OCI-LY7 (cell line): ENCODE data around the gene ACAA2. TPM values are rescaled to one million over a fixed set of nuclear protein-coding genes. Genes with fewer than 3 reads are reported as not detected.

Source experiments
- BruUV-seq: library from RNA; stranded (reverse); fragments of 400-500 nt; replicated peaks from 2 replicates; lab custom pipeline; 2021; lab: Mats Ljungman, UMichigan
- CTCF ChIA-PET: fragments of 300-600 bp; sonication (Branson Sonifier 250); formaldehyde crosslinking; loops from one replicate; lab custom pipeline; 2022; ENCODE audit warnings: antibody characterized with exemption; ENCODE audit not compliant: unreplicated experiment; lab: Charles Lee
- POLR2A ChIA-PET: fragments of 300-600 bp; sonication (Branson Sonifier 250); formaldehyde crosslinking; loops from one replicate; lab custom pipeline; 2022; ENCODE audit warnings: antibody characterized with exemption; lab: Charles Lee
- DNase-seq: peaks from one replicate; pipeline ENCODE4 v3.0.0-alpha.2; 2015; ENCODE audit warnings: low spot score
- H2AFZ ChIP-seq: fragments of 200-600 bp; sonication (generic), shearing (Covaris generic); 2 replicates; pipeline ENCODE4 v1.6.1; 2014; ENCODE audit warnings: mild to moderate bottlenecking, antibody characterized with exemption, low read length, moderate library complexity
- H3K27ac ChIP-seq: fragments of 200-600 bp; sonication (generic); 2 replicates; pipeline ENCODE4 v1.5.1; 2014; ENCODE audit warnings: mixed run types, low read depth, mild to moderate bottlenecking, moderate library complexity, low read length, inconsistent platforms; ENCODE audit not compliant: poor library complexity, severe bottlenecking
- H3K36me3 ChIP-seq: fragments of 200-600 bp; sonication (generic); 2 replicates; pipeline ENCODE4 v1.6.1; 2014; ENCODE audit warnings: mild to moderate bottlenecking, antibody characterized with exemption, low read length, moderate library complexity, mixed read lengths; ENCODE audit not compliant: insufficient read depth
- H3K4me1 ChIP-seq: fragments of 200-600 bp; sonication (generic); 2 replicates; pipeline ENCODE4 v1.5.1; 2014; ENCODE audit warnings: mild to moderate bottlenecking, low read length; ENCODE audit not compliant: insufficient read depth, poor library complexity, severe bottlenecking
- H3K4me2 ChIP-seq: fragments of 200-600 bp; sonication (generic); 2 replicates; pipeline ENCODE4 v1.6.1; 2014; ENCODE audit warnings: mild to moderate bottlenecking, low read length
- H3K4me3 ChIP-seq: fragments of 200-600 bp; sonication (generic); 2 replicates; pipeline ENCODE4 v1.5.1; 2014; ENCODE audit warnings: mild to moderate bottlenecking, low read depth, low read length; ENCODE audit not compliant: poor library complexity, severe bottlenecking
- H3K79me2 ChIP-seq: fragments of 200-600 bp; sonication (generic); 2 replicates; pipeline ENCODE4 v1.6.1; 2016; ENCODE audit warnings: low read depth, mild to moderate bottlenecking, low read length, moderate library complexity, mixed read lengths; ENCODE audit not compliant: insufficient read depth
- H3K9me2 ChIP-seq: fragments of 200-600 bp; sonication (generic); 2 replicates; pipeline ENCODE4 v1.6.1; 2016; ENCODE audit warnings: mild to moderate bottlenecking, low read length, mixed read lengths; ENCODE audit not compliant: insufficient read depth
- H3K9me3 ChIP-seq: fragments of 200-600 bp; sonication (generic); 2 replicates; pipeline ENCODE4 v1.6.1; 2014; ENCODE audit warnings: mild to moderate bottlenecking, mixed run types, low read length, mixed read lengths
- H4K20me1 ChIP-seq: fragments of 200-600 bp; sonication (generic); 2 replicates; pipeline ENCODE4 v1.6.1; 2014; ENCODE audit warnings: mild to moderate bottlenecking, antibody characterized with exemption, low read length, moderate library complexity, mixed read lengths; ENCODE audit not compliant: insufficient read depth
- EZH2phosphoT487 ChIP-seq: fragments of 200-600 bp; sonication (generic); IDR thresholded peaks from 2 replicates; pipeline ENCODE4 v1.6.1; 2018; ENCODE audit warnings: low read depth, borderline replicate concordance, mild to moderate bottlenecking, mixed run types, antibody characterized with exemption, low read length, moderate library complexity, mixed read lengths
- intact Hi-C: fragments of 100-400 bp; cut with micrococcal nuclease; formaldehyde crosslinking; loops from one replicate; pipeline ENCODE4 v1.10.0; 2022; ENCODE audit not compliant: unreplicated experiment
- total RNA-seq, 2 experiments: library from RNA; depleted of rRNA in 1 of 2; stranded (reverse); fragments of >200 nt in 1 of 2; shearing (Covaris generic) in 1 of 2; gene quantifications; 2 replicates each; pipeline ENCODE4 v1.2.3, GENCODE V29; 2014 to 2022
- TF ChIP-seq, protein P1 (sequence below): fragments of 200-600 bp; sonication (generic); conservative IDR thresholded peaks from 2 replicates; pipeline ENCODE4 v1.5.1; 2014; ENCODE audit warnings: mild to moderate bottlenecking, antibody characterized with exemption, low read length, moderate library complexity, mixed read lengths

ACAA2 gene
- total RNA-seq, 2 experiments from 2014 or later: 30.8 to 54.4 TPM

GRCh38 chr18:49853011-49853410 is 39.7 kb upstream of the ACAA2 start:
- Histone ChIP-seq H4K20me1 (no peaks in the 10 kb centered on the region), H3K4me3 (no peak overlapping the region), H3K9me3 (no peaks in the 10 kb centered on the region), H3K4me1 (no peaks in the 10 kb centered on the region), H3K36me3 (no peaks in the 10 kb centered on the region), H3K4me2 (no peak overlapping the region), H3K9me2 (no peaks in the 10 kb centered on the region), H3K79me2 (no peaks in the 10 kb centered on the region), H3K27ac (no peak overlapping the region), H2AFZ (no peak overlapping the region)
- POLR2A ChIA-PET: no interaction called here
- no TSS peak for BruUV-seq
- TF ChIP-seq, protein P1, sequence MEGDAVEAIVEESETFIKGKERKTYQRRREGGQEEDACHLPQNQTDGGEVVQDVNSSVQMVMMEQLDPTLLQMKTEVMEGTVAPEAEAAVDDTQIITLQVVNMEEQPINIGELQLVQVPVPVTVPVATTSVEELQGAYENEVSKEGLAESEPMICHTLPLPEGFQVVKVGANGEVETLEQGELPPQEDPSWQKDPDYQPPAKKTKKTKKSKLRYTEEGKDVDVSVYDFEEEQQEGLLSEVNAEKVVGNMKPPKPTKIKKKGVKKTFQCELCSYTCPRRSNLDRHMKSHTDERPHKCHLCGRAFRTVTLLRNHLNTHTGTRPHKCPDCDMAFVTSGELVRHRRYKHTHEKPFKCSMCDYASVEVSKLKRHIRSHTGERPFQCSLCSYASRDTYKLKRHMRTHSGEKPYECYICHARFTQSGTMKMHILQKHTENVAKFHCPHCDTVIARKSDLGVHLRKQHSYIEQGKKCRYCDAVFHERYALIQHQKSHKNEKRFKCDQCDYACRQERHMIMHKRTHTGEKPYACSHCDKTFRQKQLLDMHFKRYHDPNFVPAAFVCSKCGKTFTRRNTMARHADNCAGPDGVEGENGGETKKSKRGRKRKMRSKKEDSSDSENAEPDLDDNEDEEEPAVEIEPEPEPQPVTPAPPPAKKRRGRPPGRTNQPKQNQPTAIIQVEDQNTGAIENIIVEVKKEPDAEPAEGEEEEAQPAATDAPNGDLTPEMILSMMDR: no peak
- TF ChIP-seq EZH2phosphoT487: no peak
- DNase-seq: no peak
- CTCF ChIA-PET: no interaction called here
- intact Hi-C loops: no loop called here

- H3K9me2 ChIP-seq: no peaks in the 10 kb centered on the region
- no peak for DNase-seq
- H3K9me3 ChIP-seq: no peaks in the 10 kb centered on the region
- H3K4me2 ChIP-seq: no peak overlapping the region
- POLR2A ChIA-PET: no interaction called here
- H2AFZ ChIP-seq: no peak overlapping the region
- no TSS peak for BruUV-seq
- TF ChIP-seq, protein P1: no peak
- TF ChIP-seq EZH2phosphoT487: no peak
- intact Hi-C loops: no loop called here
- H3K79me2 ChIP-seq: no peaks in the 10 kb centered on the region
- H4K20me1 ChIP-seq: no peaks in the 10 kb centered on the region
- no peak overlapping the region for H3K27ac ChIP-seq
- no peak overlapping the region for H3K4me3 ChIP-seq
- no peaks in the 10 kb centered on the region for H3K36me3 ChIP-seq
- CTCF ChIA-PET: no interaction called here
- no peaks in the 10 kb centered on the region for H3K4me1 ChIP-seq
Observed at GRCh38 chr18:49851624-49852023, 38.3 kb upstream of the ACAA2 start.

DNA sequence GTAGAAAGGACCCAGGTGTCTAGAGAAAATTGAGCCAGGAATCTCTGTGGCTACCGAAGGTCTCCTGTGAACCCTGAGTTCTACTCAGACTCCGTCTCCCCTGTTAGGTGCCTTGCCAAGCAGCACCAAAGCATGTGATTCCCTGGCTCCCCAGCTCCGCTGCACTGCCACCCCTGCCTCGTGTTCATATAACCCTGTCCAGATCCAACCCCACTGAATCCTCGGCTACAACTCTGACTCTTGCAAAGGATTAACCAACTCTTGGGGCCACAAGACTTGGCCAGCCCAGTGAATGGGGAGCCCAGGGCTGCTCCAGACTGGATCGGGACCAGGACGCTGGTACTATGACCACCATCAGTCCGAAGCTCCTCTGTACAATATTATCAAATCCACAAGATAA is 37.3 kb upstream of the ACAA2 start:
- H3K4me2 ChIP-seq: no peak overlapping the region
- H3K79me2 ChIP-seq: no peaks in the 10 kb centered on the region
- ChIA-PET POLR2A (no interaction called here), CTCF (no interaction called here)
- H4K20me1 ChIP-seq: no peaks in the 10 kb centered on the region
- no peaks in the 10 kb centered on the region for H3K9me3 ChIP-seq
- no peaks in the 10 kb centered on the region for H3K9me2 ChIP-seq
- DNase-seq: no peak
- H3K27ac ChIP-seq: no peak overlapping the region
- H3K4me1 ChIP-seq: no peaks in the 10 kb centered on the region
- H3K4me3 ChIP-seq: no peak overlapping the region
- TF ChIP-seq, protein P1: no peak
- TF ChIP-seq EZH2phosphoT487: no peak
- no peak overlapping the region for H2AFZ ChIP-seq
- BruUV-seq: no TSS peak
- intact Hi-C loops: no loop called here
- H3K36me3 ChIP-seq: no peaks in the 10 kb centered on the region
